ENCODE results near the gene ZYG11B.

DNA sequence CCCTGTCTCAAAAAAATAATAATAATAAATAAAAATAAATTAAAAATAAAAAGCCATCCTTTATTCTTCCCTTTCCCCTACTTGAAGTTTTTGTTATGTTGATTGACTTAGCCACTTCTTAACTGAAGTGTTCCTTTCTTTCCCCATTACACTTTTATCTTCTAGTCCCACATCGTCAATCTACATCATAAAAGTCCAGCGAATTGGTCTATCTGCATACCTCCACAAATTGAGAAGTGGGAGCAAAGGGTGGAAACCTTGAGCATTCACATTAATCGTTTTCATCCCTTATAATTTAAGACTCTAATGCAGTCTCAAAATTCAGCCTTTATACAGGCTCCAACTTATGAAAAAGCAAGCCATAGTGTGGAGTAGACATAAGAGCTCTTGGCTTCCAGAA is 109.8 kb downstream of the ZYG11B start:
- TF ChIP-seq, protein P1, sequence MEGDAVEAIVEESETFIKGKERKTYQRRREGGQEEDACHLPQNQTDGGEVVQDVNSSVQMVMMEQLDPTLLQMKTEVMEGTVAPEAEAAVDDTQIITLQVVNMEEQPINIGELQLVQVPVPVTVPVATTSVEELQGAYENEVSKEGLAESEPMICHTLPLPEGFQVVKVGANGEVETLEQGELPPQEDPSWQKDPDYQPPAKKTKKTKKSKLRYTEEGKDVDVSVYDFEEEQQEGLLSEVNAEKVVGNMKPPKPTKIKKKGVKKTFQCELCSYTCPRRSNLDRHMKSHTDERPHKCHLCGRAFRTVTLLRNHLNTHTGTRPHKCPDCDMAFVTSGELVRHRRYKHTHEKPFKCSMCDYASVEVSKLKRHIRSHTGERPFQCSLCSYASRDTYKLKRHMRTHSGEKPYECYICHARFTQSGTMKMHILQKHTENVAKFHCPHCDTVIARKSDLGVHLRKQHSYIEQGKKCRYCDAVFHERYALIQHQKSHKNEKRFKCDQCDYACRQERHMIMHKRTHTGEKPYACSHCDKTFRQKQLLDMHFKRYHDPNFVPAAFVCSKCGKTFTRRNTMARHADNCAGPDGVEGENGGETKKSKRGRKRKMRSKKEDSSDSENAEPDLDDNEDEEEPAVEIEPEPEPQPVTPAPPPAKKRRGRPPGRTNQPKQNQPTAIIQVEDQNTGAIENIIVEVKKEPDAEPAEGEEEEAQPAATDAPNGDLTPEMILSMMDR (IDR thresholded peaks at IDR 0.05), result no peak
- no peak for TF ChIP-seq POLR2A (IDR thresholded peaks at IDR 0.05)
